Activated B cell treated with CpG ODN at 0.5 μM for 24 hours (primary cell): ENCODE measurements around the gene SEMA3B. TPM values are rescaled to one million over a fixed set of nuclear protein-coding genes. Genes with fewer than 3 reads are reported as not detected.

Experiments used
- ATAC-seq: fragments of 200-7000 bp; cut with Tn5 transposase; one replicate; pipeline ENCODE4 v1.10.0; 2021; ENCODE audit warnings: low read depth, mild to moderate bottlenecking, moderate library complexity
- CTCF ChIA-PET: fragments of 350-600 bp; sonication (Branson Sonifier 250); formaldehyde crosslinking; loops from one replicate; lab custom pipeline; 2021; ENCODE audit warnings: antibody characterized with exemption; lab: Charles Lee
- POLR2A ChIA-PET: fragments of 350-600 bp; sonication (Branson Sonifier 250); formaldehyde crosslinking; loops from one replicate; lab custom pipeline; 2021; ENCODE audit warnings: antibody characterized with exemption; lab: Charles Lee
- DNase-seq: peaks from one replicate; pipeline ENCODE4 v3.0.0; 2022
- H3K27ac Mint-ChIP-seq: one replicate; pipeline ENCODE4 v1.8.0; 2020; ENCODE audit warnings: mixed read lengths
- H3K27me3 Mint-ChIP-seq: one replicate; pipeline ENCODE4 v1.8.0; 2021; ENCODE audit warnings: mixed read lengths
- H3K36me3 Mint-ChIP-seq: one replicate; pipeline ENCODE4 v1.8.0; 2021; ENCODE audit warnings: low read depth, mixed read lengths
- H3K4me1 Mint-ChIP-seq: one replicate; pipeline ENCODE4 v1.8.0; 2021; ENCODE audit warnings: mixed read lengths
- H3K4me3 Mint-ChIP-seq: one replicate; pipeline ENCODE4 v1.8.0; 2020; ENCODE audit warnings: mild to moderate bottlenecking, mixed read lengths
- H3K9me3 Mint-ChIP-seq: one replicate; pipeline ENCODE4 v1.8.0; 2020; ENCODE audit warnings: mixed read lengths
- CTCF ChIP-seq: fragments of 200-600 bp; IDR thresholded peaks from one replicate; pipeline ENCODE4 v1.8.0; 2022; ENCODE audit warnings: antibody characterized with exemption, mild to moderate bottlenecking
- intact Hi-C: fragments of 100-400 bp; cut with micrococcal nuclease; formaldehyde crosslinking; loops from one replicate; pipeline ENCODE4 v1.15.1; 2024
- total RNA-seq: library from RNA; stranded (reverse); gene quantifications from 2 replicates; pipeline ENCODE4 v1.2.3, GENCODE V29; 2022

Gene SEMA3B
- total RNA-seq, 1 donor from 2014 or later = not detected

- POLR2A ChIA-PET = interaction anchor here (0.6 to 3.4 kb wide), 20 partner anchors 14 to 1206 kb away, joined by 3 to 62 read pairs (median 4); partner anchors contain the start of genes CISH, CYB561D2, DAG1 and GNAI2
- Mint-ChIP-seq H3K27me3 (no peaks in the 10 kb centered on the region), H3K9me3 (no peaks in the 10 kb centered on the region), H3K36me3 (peaks cover 6% of the 10 kb centered on the region), H3K4me3 (peak within 1 kb of the TSS; percentile 98), H3K27ac (peak within 1 kb of the TSS; percentile 98), H3K4me1 (peaks cover 30% of the 10 kb centered on the region)
- DNase-seq (peak; percentile 98), ATAC-seq (peak; percentile 89)
- CTCF ChIA-PET = interaction anchor here (0.6 to 1.8 kb wide), 8 partner anchors 16 to 105 kb away, joined by 3 to 9 read pairs (median 4); partner anchors contain the start of gene HYAL2
- TF ChIP-seq CTCF = no peak
- intact Hi-C loops = loop anchor here (1.0 to 10.0 kb wide), 10 partner anchors 22 to 1274 kb away; partner anchors contain the start of genes APEH, HEMK1, IMPDH2 and INKA1
These were observed 30.1 kb downstream of the SEMA3B start, which contains the start of the genes HYAL3 and NAA80 for GRCh38 chr3:50298836-50299637. Gene HYAL3 (minus strand): TSS chr3:50299405. CDS start chr3:50295602, 3,803 bp downstream. Gene NAA80 (minus strand): TSS chr3:50299405. CDS start chr3:50297463, 1,942 bp downstream.

- Mint-ChIP-seq H3K36me3 (peaks cover 6% of the 10 kb centered on the region), H3K27ac (peak overlapping the region; percentile 98), H3K4me1 (peaks cover 30% of the 10 kb centered on the region), H3K4me3 (peak overlapping the region; percentile 98), H3K27me3 (no peaks in the 10 kb centered on the region), H3K9me3 (no peaks in the 10 kb centered on the region)
- POLR2A ChIA-PET = interaction anchor here (0.6 to 3.4 kb wide), 19 partner anchors 14 to 1206 kb away, joined by 3 to 62 read pairs (median 4); partner anchors contain the start of genes CISH, CYB561D2, DAG1 and GNAI2
- no peak for ATAC-seq
- CTCF ChIA-PET = interaction anchor here (0.6 to 1.8 kb wide), 8 partner anchors 15 to 105 kb away, joined by 3 to 9 read pairs (median 4); partner anchors contain the start of gene HYAL2
- intact Hi-C loops = loop anchor here (1.0 to 10.0 kb wide), 10 partner anchors 22 to 1275 kb away; partner anchors contain the start of genes APEH, HEMK1, IMPDH2 and INKA1
- no peak for DNase-seq
- TF ChIP-seq CTCF = no peak
These were observed 30.6 kb downstream of the SEMA3B start for GRCh38 chr3:50299638-50299928.

- Mint-ChIP-seq H3K27ac (peak overlapping the region; percentile 98), H3K27me3 (no peaks in the 10 kb centered on the region), H3K9me3 (no peaks in the 10 kb centered on the region), H3K4me3 (peak overlapping the region; percentile 98), H3K4me1 (peaks cover 34% of the 10 kb centered on the region), H3K36me3 (peaks cover 6% of the 10 kb centered on the region)
- no peak for TF ChIP-seq CTCF
- POLR2A ChIA-PET = interaction anchor here (0.6 to 3.4 kb wide), 16 partner anchors 17 to 1207 kb away, joined by 3 to 62 read pairs (median 6); partner anchors contain the start of genes CYB561D2, DAG1, GNAI2 and HEMK1
- DNase-seq = no peak
- CTCF ChIA-PET = interaction anchor here (0.9 to 1.8 kb wide), 5 partner anchors 14 to 106 kb away, joined by 3 to 9 read pairs (median 5); partner anchors contain the start of gene HYAL2
- no peak for ATAC-seq
- intact Hi-C loops = loop anchor here (1.0 to 10.0 kb wide), 10 partner anchors 21 to 1275 kb away; partner anchors contain the start of genes APEH, HEMK1, IMPDH2 and INKA1
These were observed 31.2 kb downstream of the SEMA3B start for GRCh38 chr3:50299929-50300680.

GRCh38 chr3:50300681-50301254 is 31.8 kb downstream of the SEMA3B start:
- Mint-ChIP-seq H3K27me3 (no peaks in the 10 kb centered on the region), H3K9me3 (no peaks in the 10 kb centered on the region), H3K36me3 (peaks cover 6% of the 10 kb centered on the region), H3K27ac (no peak overlapping the region), H3K4me1 (peaks cover 34% of the 10 kb centered on the region), H3K4me3 (no peak overlapping the region)
- no peak for TF ChIP-seq CTCF
- CTCF ChIA-PET = no interaction called here
- intact Hi-C loops = no loop called here
- ATAC-seq (no peak), DNase-seq (no peak)
- POLR2A ChIA-PET = interaction anchor here (0.7 to 1.0 kb wide), 2 partner anchors 37 to 59 kb away, joined by 5 to 6 read pairs; partner anchors contain the start of gene TMEM115
